ENCODE results near the gene PELO. TPM values are rescaled to one million over a fixed set of nuclear protein-coding genes. Genes with fewer than 3 reads are reported as not detected.
"Not testable (repeated sequence)": the region's sequence is repeated elsewhere in the genome, so short reads cannot be mapped to it uniquely, and the experiment has no call there.

Gene PELO
- 10 to 100 TPM in 10 of 12 donors, 1 to 10 TPM in 1, not detected in 1; 9.0 to 14.3 (median 13.3) TPM for polyA plus RNA-seq (ENCODE audit: insufficient read length in 12 of 12)
- long read RNA-seq, donor 1, full-length matches to known transcripts: 4 of 17 reads
- long read RNA-seq, donor 1, partial matches to known transcripts: 13 of 17 reads
- long read RNA-seq, donor 1, other reads (novel, unspliced or antisense): 0 of 17 reads
- long read RNA-seq, donor 2, partial matches to known transcripts: 23 of 24 reads
- long read RNA-seq, donor 2, other reads (novel, unspliced or antisense): 0 of 24 reads
- long read RNA-seq, donor 3, partial matches to known transcripts: 0 of 1 reads
- long read RNA-seq, donor 3, other reads (novel, unspliced or antisense): 0 of 1 reads
- long read RNA-seq, donor 4: 0 reads
- long read RNA-seq, donor 5, partial matches to known transcripts: 14 of 15 reads
- long read RNA-seq, donor 5, other reads (novel, unspliced or antisense): 0 of 15 reads
- long read RNA-seq, donor 6, partial matches to known transcripts: 16 of 17 reads
- long read RNA-seq, donor 6, other reads (novel, unspliced or antisense): 0 of 17 reads
- long read RNA-seq, donor 7, partial matches to known transcripts: 7 of 7 reads
- long read RNA-seq, donor 7, other reads (novel, unspliced or antisense): 0 of 7 reads
- long read RNA-seq, donor 8, partial matches to known transcripts: 25 of 27 reads
- long read RNA-seq, donor 8, other reads (novel, unspliced or antisense): 0 of 27 reads
- long read RNA-seq, donor 9, full-length matches to known transcripts: 2 of 15 reads
- long read RNA-seq, donor 9, partial matches to known transcripts: 13 of 15 reads
- long read RNA-seq, donor 9, other reads (novel, unspliced or antisense): 0 of 15 reads
- long read RNA-seq, donor 10, partial matches to known transcripts: 9 of 9 reads
- long read RNA-seq, donor 10, other reads (novel, unspliced or antisense): 0 of 9 reads
- long read RNA-seq, donor 11, partial matches to known transcripts: 24 of 25 reads
- long read RNA-seq, donor 11, other reads (novel, unspliced or antisense): 0 of 25 reads

DNA sequence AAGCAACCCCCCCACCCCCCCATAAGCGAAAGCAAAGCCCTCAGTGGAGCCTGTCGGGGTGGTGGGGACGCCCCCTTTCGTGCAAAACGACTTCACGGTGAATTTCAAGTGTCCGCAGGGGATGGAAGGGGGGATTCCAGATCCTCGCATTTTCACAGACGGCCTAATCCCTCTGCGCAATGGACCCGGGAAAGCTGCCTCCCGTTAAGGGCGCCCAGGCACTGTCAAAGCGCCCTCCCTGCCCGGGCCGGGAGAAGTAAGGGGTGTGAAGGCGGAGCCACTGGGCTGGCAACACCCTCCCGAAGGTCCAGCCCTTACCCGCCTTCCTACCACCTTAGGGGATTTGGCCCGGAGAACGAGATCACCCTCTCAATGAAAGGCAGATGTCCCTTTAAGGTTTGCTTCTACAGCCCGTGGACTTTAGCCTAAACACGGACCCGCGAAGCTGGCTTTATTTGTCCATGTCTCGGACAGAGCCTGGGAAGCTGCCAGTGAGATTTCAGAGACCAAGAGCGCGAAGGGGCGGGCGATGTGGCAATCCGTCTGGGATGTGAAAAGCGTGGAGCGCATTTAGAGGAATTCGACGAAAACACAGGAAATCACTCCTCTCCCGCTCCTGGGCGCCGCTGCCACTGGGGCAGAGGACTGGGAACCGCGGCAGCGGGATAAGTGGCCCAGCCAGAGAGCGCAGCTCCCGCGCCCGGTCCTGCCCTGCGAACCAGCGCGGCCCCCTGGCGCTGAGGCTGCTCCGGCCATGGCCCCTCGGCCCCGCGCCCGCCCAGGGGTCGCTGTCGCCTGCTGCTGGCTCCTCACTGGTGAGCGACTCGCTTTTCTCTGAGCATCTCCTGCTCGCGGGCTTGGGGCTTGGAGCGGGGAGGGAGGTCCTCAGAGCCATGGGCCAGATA is at the start of gene PELO, which contains the start of gene ITGA1:
Gene PELO, plus strand, starts transcription at position 317 of the 905 bp plus-strand sequence. CDS start 12,479 bp downstream, outside the sequence.
Gene ITGA1, plus strand, starts transcription at position 317 of the 905 bp plus-strand sequence. Its CDS starts 438 bp downstream, at position 755.
- peak; percentile 71 for DNase-seq

DNA sequence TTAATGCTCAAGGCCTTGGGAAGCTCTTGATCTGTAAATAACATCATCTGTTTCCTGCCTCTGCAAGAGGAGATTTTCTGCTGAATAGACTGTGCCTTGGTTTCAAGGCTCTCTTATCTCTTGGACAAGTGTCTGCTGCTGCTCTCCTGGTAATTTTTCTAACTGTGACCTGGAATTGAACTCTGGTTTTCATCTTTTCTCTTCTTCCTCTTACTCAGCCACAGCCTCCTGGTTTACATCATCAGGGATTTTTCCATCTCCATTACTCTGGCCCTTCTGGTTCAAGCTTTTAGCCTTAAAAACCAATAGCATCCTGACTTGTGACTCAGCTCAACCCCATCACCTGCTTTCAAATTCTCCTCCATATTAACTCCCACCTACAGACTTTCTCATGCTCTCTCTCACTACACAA is 49.6 kb upstream of the PELO start:
- DNase-seq: no peak

DNA sequence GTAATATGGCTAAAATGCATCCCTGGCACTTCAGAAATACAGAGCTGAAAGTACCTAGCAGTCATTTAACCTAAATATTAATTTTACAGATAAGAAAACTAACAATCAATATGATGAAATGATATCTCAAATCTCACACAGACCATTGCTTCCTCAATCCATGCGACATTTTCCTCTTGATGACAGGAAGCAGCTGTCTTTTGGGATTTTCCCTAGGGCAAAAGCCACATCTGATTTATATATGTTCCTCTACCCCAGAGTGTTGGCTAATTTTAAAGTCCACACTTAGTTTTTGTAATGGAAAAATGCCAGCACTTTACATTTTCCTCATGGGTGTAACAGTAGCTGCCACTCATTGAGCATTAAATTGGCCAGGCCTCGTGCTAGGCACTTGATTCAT is 47.7 kb upstream of the PELO start:
- no peak for DNase-seq

DNA sequence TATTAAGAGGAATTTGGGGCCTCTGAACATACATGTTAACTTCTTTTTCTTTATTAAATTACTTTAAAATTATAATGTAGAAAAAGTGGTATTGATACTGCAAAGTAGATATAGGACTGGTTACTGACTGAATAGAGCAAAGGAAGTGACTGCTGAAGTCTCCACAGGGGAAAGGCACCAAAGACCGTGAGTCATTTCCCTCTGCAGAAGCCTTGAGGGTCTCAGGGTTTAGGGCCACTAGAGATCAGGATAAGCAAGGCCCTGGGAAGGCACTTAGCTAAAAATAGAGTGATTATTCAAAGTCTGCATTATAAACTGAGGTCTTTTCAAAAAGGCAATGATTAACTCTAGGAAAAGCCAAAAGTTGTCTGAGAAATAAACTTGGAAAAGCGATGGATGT is 44.7 kb upstream of the PELO start:
- DNase-seq: no peak

GRCh38 chr5:52743529-52743928 is 44.2 kb upstream of the PELO start:
- DNase-seq: no peak

DNA sequence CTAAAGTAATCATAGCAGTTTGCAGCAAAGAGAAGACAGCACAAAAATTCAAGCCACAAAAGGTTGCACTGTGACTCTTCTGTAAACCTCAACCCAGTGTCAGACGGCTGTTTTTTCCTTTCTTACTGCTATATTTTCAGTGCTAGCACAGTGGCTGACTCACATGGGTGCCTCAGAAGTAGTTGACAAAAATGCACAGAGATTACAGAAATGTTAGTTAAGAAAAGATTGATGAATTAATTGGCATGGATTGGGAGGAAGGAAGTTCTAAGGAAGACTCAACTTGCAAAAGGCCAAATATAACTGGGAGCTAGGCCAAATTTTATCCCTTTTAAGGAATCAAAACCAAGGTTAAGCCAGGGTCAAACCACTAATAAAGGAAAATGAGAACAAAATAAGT is 43.7 kb upstream of the PELO start:
- DNase-seq: no peak

DNA sequence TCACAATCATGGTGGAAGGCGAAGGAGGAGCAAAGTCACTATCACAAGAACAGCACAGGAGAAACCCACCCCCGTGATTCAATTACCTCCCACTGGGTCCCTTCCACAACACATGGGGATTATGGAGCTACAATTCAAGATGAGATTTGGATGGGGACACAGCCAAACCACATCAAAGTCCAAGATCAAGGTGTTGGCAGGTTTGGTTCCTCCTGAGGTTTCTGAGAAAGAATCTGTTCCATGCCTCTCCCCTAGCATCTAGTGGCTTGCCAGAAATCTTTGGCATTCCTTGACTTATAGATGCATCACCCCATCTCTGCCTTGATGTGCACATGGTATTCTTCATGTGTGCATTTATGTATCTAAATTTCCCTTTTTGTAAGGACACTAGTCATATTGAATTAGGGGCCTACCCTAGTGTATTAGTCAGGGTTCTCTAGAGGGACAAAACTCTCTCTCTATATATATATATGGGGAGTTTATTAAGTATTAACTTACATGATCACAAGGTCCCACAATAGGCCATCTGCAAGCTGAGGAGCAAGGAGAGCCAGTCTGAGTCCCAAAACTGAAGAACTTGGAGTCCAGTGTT is 42.8 kb upstream of the PELO start:
- not testable (repeated sequence) for DNase-seq

GRCh38 chr5:52746539-52746938 is 41.2 kb upstream of the PELO start:
- DNase-seq: no peak

DNA sequence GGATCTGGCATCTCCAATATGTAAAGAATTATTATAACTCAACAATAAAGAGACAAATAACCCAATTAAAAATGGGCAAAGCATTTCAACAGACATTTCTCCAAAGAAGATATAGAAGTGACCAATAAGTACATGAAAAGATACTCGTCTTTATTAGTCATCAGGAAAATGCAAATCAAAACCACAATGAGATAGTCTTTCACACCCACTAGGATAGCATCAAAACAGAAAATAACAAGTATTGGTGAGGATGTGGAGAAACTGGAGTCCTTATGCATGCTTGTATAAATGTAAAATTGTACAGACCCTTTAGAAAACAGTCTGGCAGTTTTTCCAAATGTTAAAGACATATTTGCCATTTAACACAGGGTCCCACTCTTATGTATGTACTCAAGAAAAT is 39.1 kb upstream of the PELO start:
- DNase-seq: no peak

DNA sequence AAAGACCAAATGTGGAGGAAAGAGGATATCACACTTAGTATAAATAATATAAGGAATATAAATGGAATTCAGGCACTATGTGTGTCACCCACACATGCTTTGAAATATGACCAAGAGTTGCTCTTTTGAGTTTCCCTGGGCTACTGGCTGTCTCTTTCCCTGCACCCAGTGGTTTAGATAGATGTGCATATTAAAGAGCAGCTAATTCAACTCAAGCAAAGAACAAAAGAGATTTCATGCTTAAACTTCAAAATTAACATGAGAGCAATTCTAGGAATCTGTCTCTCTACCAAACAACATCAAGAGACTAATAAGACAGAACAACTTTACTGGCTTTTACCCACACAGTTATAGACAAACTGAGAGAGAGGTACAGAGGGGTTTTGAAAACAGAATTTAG is 38.0 kb upstream of the PELO start:
- no peak for DNase-seq

DNA sequence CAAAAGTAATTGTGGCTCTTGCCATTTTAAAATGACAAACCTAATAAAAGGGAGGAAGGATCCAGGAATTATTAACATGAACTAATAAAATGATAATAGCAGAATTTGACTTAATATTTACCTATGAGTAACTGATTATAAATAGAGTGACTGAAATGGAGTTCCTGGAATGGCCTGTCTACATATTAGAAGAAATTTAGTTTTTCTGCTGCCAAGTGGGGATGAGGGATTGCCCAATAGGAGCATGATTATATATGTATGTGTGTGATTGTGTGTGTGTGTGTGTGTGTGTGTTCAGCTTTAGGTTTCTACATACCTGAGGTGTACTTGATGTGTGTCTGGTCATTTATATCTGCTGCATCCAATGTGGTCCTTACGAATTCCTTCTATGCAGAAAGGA is 36.6 kb upstream of the PELO start:
- DNase-seq: no peak

GRCh38 chr5:52754051-52754450 is 33.7 kb upstream of the PELO start:
- DNase-seq: no peak

GRCh38 chr5:52757527-52757926 is 30.2 kb upstream of the PELO start:
- no peak for DNase-seq

GRCh38 chr5:52758014-52758413 is 29.7 kb upstream of the PELO start:
- DNase-seq: no peak

DNA sequence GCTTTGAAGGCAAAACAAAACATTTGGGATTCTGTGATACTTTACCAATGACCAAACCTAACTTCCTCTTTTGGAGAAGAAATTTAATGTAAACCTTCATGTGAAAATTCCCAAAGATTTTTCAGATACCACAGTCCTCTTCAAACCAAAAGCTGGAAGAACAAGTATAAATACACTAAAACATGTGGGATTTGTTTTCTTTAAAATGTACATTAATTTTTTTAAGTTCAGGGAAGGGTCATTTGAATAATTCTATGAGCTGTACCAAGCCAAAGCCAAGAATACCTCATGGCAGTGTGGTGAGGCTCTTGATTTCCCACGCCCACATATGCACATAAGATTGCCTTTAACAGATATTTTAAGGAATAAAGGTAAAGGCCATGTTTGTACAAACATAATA is 28.4 kb upstream of the PELO start:
- DNase-seq: no peak

DNA sequence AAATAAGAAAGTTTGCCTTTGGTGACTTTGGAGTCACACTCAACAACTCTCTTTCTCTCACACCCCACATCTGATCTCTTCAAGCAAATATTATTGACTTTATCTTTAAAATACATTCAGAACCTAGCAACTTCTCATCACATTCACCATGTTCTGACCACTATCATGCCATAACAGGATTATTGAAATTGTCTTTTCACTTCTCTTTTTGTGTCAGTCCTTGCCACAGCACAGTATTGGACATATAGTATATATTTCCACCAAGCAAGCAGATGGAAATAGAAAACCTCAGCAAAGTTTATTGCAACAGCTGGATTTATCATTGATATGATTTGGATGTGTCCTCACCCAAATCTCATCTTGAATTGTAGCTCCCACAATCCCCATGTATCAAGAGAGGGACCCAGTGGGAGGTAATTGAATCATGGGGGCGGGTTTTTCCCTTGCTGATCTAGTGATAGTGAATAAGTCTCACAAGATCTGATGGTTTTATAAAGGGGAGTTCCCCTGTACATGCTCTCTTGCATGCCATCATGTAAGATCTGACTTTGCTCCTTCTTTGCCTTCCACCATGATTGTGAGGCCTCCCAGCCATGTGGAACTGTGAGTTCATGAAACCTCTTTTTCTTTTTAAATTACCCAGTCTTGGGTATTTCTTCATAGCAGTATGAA is 26.9 kb upstream of the PELO start:
- DNase-seq: no peak

DNA sequence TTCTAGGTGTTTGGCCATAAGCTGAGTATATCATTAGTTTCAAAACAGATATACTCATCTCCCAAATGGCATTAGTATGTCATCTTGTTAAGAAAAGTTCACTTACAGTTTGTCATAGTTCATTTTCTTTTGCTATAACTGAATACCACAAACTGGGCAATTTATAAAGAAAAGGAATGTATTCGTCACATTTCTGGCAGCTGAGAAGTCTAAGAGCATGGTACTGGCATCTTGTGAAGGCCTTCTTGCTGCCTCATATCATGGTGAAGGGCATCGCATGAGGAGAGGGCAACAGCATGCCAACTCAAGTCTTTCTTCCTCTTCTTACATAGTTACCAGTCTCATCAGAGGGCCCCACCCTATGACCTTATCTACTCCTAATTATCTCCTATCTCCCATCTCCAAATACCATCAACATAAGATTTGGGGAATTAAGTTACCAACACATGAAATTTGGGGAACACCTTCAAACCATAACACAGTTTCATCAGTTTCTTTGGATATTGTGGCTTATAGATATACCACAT is 20.4 kb upstream of the PELO start:
- DNase-seq: no peak

DNA sequence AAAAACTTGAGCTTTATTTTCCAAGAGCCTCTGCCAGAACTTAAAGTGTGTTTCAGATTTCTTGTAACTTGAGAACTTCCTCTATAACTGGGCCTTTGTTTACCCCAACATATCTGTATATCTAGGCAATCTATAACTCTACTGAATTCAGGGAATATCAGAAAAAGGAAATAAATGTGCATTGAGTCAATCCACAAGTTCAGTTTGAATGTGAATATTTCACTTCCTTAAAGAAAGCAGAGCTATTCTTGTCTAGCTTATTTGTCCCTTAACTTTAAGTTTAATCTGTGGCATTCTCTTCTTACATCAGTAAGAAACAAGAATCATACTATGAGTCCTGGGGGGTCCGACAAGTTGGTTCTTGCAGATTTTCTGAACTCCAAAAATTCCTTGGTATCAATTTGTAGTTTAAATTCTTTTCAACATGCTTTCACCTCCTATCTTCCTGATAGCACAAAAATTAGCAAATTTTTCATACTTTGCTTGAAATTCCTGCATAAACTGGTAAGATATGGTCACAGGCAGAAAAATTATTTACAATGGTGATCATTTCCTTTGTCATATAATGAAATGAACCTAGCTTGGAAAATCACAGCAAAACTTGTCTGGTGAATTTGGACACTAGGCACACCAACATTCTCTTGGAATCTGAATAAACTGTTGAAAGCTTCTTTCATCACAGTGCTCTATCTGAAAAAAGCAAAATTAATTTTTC is 19.8 kb upstream of the PELO start:
- no peak for DNase-seq

GRCh38 chr5:52769061-52769460 is 18.7 kb upstream of the PELO start:
- DNase-seq: no peak
